GM18517 (cell line): Measurements from ENCODE around the gene TPPP2.

Experiments
- ATAC-seq: cut with Tn5 transposase; IDR thresholded peaks from one replicate; pipeline ENCODE4 v1.9.1; 2021; ENCODE audit warnings: mild to moderate bottlenecking, moderate library complexity; ENCODE audit not compliant: unreplicated experiment

TPPP2 gene

GRCh38 chr14:21074398-21075272 lies 44.6 kb downstream of the TPPP2 start:
- ATAC-seq: no peak

- no peak for ATAC-seq
Observed at GRCh38 chr14:21075719-21076437, 45.9 kb downstream of the TPPP2 start.

GRCh38 chr14:21077672-21078071 lies 47.7 kb downstream of the TPPP2 start:
- no peak for ATAC-seq

- ATAC-seq: no peak
Observed at GRCh38 chr14:21078287-21078686, 48.3 kb downstream of the TPPP2 start.

DNA sequence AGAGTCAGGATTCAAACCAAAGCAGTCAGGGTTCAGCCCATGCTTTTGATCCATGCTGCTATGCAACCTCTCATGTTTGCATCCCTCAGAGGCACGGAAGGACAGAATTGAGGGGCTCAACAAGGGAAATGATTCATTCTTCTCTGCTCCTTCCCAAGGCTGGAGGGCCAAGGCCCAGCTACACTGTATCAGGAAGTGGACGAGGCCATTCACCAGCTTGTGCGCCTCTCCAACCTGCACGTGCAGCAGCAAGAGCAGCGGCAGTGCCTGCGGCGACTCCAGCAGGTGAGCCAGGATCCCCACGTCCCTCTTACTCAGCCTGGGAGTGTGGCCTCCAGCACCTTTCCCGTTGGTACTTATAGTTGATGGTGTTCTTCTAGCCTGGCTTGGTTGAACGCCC lies 48.7 kb downstream of the TPPP2 start:
- no peak for ATAC-seq

GRCh38 chr14:21081521-21082142 lies 51.6 kb downstream of the TPPP2 start:
- ATAC-seq: no peak
